ENCODE results near the gene CRABP2. TPM values are rescaled to one million over a fixed set of nuclear protein-coding genes. Genes with fewer than 3 reads are reported as not detected.
A peak's percentile ranks its signal among the peaks of the same experiment; 100 is the strongest.

CRABP2 gene
- total and polyA plus RNA-seq, 2 of the 4 experiments (the other 2 are of a cell fraction), result 6.3 to 15.7 TPM

GRCh38 chr1:156706657-156707416 lies 1.5 kb upstream of the CRABP2 start:
- ATAC-seq (ENCODE audit: low read depth), result no peak
- no peaks in the 10 kb centered on the region for H3K79me1 ChIP-seq (ENCODE audit: low read depth in 1 of 2, low read length in 2 of 2)
- peaks cover 3% of the 10 kb centered on the region; the same call in 1 of the 2 replicates for H3K9me1 ChIP-seq (ENCODE audit: insufficient read depth, low read length)
- TF ChIP-seq, protein P1, sequence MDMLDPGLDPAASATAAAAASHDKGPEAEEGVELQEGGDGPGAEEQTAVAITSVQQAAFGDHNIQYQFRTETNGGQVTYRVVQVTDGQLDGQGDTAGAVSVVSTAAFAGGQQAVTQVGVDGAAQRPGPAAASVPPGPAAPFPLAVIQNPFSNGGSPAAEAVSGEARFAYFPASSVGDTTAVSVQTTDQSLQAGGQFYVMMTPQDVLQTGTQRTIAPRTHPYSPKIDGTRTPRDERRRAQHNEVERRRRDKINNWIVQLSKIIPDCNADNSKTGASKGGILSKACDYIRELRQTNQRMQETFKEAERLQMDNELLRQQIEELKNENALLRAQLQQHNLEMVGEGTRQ (IDR thresholded peaks at IDR 0.05; ENCODE audit: low read depth, low read length), result no peak
- no peak for TF ChIP-seq CTCF (conservative IDR thresholded peaks at IDR 0.05; ENCODE audit: low read depth, low read length)
- TF ChIP-seq POLR2A (IDR thresholded peaks at IDR 0.05; ENCODE audit: low read depth, low read length), result no peak
- no peak for TF ChIP-seq BHLHE40 (IDR thresholded peaks at IDR 0.05; ENCODE audit: low read depth, low read length)
- TF ChIP-seq MAZ (IDR thresholded peaks at IDR 0.05; ENCODE audit: borderline replicate concordance, low read depth, low read length), result no peak
- no peak for TF ChIP-seq FOS (IDR thresholded peaks at IDR 0.05; ENCODE audit: low read depth, low read length)
- no peak for TF ChIP-seq MAFK (IDR thresholded peaks at IDR 0.05; ENCODE audit: low read depth, low read length)
- TF ChIP-seq ELK1 (IDR thresholded peaks at IDR 0.05; ENCODE audit: borderline replicate concordance, low read depth, low read length), result no peak
- TF ChIP-seq NFE2L2 (IDR thresholded peaks at IDR 0.05; ENCODE audit: low read depth, low read length), result no peak
- no peak for TF ChIP-seq RFX5 (IDR thresholded peaks at IDR 0.05; ENCODE audit: low read depth, low read length)
- TF ChIP-seq CHD1 (IDR thresholded peaks at IDR 0.05; ENCODE audit: low read depth, low read length), result no peak
- no peak for TF ChIP-seq CEBPB (IDR thresholded peaks at IDR 0.05; ENCODE audit: low read depth, low read length)
- TF ChIP-seq RAD21 (IDR thresholded peaks at IDR 0.05; ENCODE audit: low read length), result no peak
- no peak for TF ChIP-seq SMC3 (IDR thresholded peaks at IDR 0.05; ENCODE audit: low read depth, low read length)

More at GRCh38 chr1:156706657-156707416, 1.5 kb upstream of the CRABP2 start:
- H3K4me3 ChIP-seq (ENCODE audit: insufficient read depth, low read depth, low read length), result no peak overlapping the region
- H4K20me1 ChIP-seq (ENCODE audit: insufficient read depth, low read length), result no peaks in the 10 kb centered on the region
- H2AK5ac ChIP-seq (ENCODE audit: low read depth, low read length), result peak overlapping the region; percentile 89
- peak overlapping the region; percentile 70 for H2BK20ac ChIP-seq (ENCODE audit: low read depth, low read length)
- no peaks in the 10 kb centered on the region for H3K9me3 ChIP-seq (ENCODE audit: control insufficient read depth, insufficient read depth, low read length)
- no peak overlapping the region for H3K56ac ChIP-seq (ENCODE audit: extremely low read depth, insufficient read depth, low read length)
- peak overlapping the region; percentile 9; the same call in 1 of the 2 replicates for H3K18ac ChIP-seq (ENCODE audit: low read depth, low read length)
- H3K9ac ChIP-seq (ENCODE audit: low read depth, low read length), result peak overlapping the region; percentile 35
- H3K4ac ChIP-seq (ENCODE audit: low read depth, low read length), result peak overlapping the region; percentile 81
- H3K4me2 ChIP-seq (ENCODE audit: low read depth, low read length), result peak overlapping the region; percentile 30; the same call in 1 of the 2 replicates
- peak overlapping the region; percentile 73 for H4K5ac ChIP-seq (ENCODE audit: low read depth, low read length)
- peak overlapping the region; percentile 58; the same call in 2 of the 3 replicates for H2BK15ac ChIP-seq (ENCODE audit: low read depth, low read length)
- no TSS peak for BruUV-seq (replicated peaks)
- intact Hi-C loops (cut with micrococcal nuclease), result no loop called here
- WGBS, 2 experiments (ENCODE audit: extremely low coverage in 2 of 2, insufficient read length in 1 of 2), result 50% methylated on average over 2 of the region's 29 CpGs; no CpG with 5 or more reads in 1 of the 2 experiments
- peaks cover 48% of the 10 kb centered on the region for H3K4me1 ChIP-seq (ENCODE audit: control insufficient read depth, insufficient read depth, low read length)
- dilution Hi-C loops (cut with HindIII; ENCODE audit: low sequenced_read_pairs, unreplicated experiment), result no loop called here
- H3K23ac ChIP-seq (ENCODE audit: low read depth, low read length), result 0 out of 2 replicates have a peak overlapping the region, but pooled peaks have one; percentile 20
- peak overlapping the region; percentile 10; the same call in 1 of the 2 replicates for H3K27ac ChIP-seq (ENCODE audit: insufficient read depth, low read length)
- no peak for DNase-seq
- H2BK5ac ChIP-seq (ENCODE audit: low read depth, low read length, poor library complexity, severe bottlenecking), result no peak overlapping the region
- peak overlapping the region; percentile 90 for H2AK9ac ChIP-seq (replicated peaks; ENCODE audit: low read depth, low read length, poor library complexity)
- H4K91ac ChIP-seq (ENCODE audit: insufficient read depth, low read depth, low read length), result peak overlapping the region; percentile 78
- peak overlapping the region; percentile 60; the same call in 1 of the 2 replicates for H3K14ac ChIP-seq (replicated peaks; ENCODE audit: low read depth, low read length)
- ChIA-PET CTCF (interaction anchor here (0.8 to 6.9 kb wide), 2 partner anchors 17 to 221 kb away, joined by 3 to 54 read pairs; no protein-coding TSS in a partner anchor), POLR2A (ENCODE audit: unreplicated experiment) (no interaction called here)
- peak overlapping the region; percentile 28 to 88 for H4K8ac ChIP-seq (ENCODE audit: low read depth in 2 of 2, low read length in 2 of 2)
- peak overlapping the region; percentile 67 for H2BK120ac ChIP-seq (ENCODE audit: low read depth, low read length)
- no peaks in the 10 kb centered on the region for H3K36me3 ChIP-seq (ENCODE audit: control insufficient read depth, insufficient read depth, low read length)
- peak overlapping the region; percentile 90 for H2AFZ ChIP-seq (replicated peaks; ENCODE audit: low read length, poor library complexity)
- peaks cover 5% of the 10 kb centered on the region for H3K27me3 ChIP-seq (ENCODE audit: control insufficient read depth, insufficient read depth, low read length)
- in situ Hi-C loops (cut with MboI; ENCODE audit: low sequenced_read_pairs), result no loop called here
